BLaER1 (cell line): ENCODE measurements around the gene RAD23A.
"Not testable (repeated sequence)": the region's sequence is repeated elsewhere in the genome, so short reads cannot be mapped to it uniquely, and the experiment has no call there.

Experiments used
- H3K27ac ChIP-seq: shearing (Covaris generic); formaldehyde crosslinking; 2 replicates; pipeline ENCODE4 v1.8.1; 2022
- H3K27me3 ChIP-seq: shearing (Covaris generic); formaldehyde crosslinking; 2 replicates; pipeline ENCODE4 v1.8.1; 2022
- H3K36me3 ChIP-seq: shearing (Covaris generic); formaldehyde crosslinking; 2 replicates; pipeline ENCODE4 v1.8.1; 2022
- H3K4me1 ChIP-seq: shearing (Covaris generic); formaldehyde crosslinking; 2 replicates; pipeline ENCODE4 v1.8.1; 2022
- H3K4me2 ChIP-seq: shearing (Covaris generic); formaldehyde crosslinking; 2 replicates; pipeline ENCODE4 v1.8.1; 2022
- H3K4me3 ChIP-seq: shearing (Covaris generic); formaldehyde crosslinking; 2 replicates; pipeline ENCODE4 v1.8.1; 2022
- H3K9ac ChIP-seq: shearing (Covaris generic); formaldehyde crosslinking; 2 replicates; pipeline ENCODE4 v1.8.1; 2022
- H3K9me3 ChIP-seq: shearing (Covaris generic); formaldehyde crosslinking; 2 replicates; pipeline ENCODE4 v1.8.1; 2022
- H4K20me1 ChIP-seq: shearing (Covaris generic); formaldehyde crosslinking; 2 replicates; pipeline ENCODE4 v1.8.1; 2022
- Cebpa-rat ChIP-seq: shearing (Covaris generic); IDR thresholded peaks from 2 replicates; pipeline ENCODE4 v1.8.1; 2022

The RAD23A gene

DNA sequence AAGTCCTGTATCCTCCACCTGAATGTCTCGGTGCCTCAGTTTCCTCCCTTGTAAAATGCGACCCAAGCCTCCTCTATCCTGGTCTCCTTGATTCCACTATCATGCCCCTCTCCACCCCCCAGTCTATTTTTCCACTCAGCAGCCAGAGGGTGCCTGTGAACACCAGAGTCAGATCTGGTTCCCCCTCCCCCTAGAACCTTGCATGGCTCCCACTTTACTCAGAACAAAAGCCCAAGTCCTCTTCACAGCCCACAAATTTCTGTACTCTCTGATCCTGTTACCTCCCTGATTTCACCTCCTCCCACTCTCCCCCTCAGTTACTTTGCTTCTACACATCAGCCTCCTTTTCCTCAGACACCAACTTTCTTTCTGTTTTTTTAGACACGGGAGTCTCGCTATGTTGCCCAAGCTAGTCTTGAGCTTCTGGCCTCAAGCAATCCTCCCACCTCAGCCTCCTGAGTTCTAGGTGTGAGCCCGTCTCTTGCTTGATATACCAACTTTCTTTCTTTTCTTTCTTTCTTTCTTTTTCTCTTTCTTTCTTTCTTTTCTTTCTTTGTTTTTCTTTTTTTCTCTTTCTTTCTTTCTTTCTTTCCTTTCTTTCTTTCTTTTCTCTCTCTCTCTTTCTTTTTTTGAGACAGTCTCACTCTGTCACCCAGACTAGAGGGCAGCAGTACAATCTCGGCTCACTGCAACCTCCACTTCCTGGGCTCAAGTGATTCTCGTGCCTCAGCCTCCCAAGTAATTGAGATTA, 24.6 kb downstream of the RAD23A start:
- H3K27ac ChIP-seq: no peak overlapping the region
- H3K9me3 ChIP-seq: no peaks in the 10 kb centered on the region
- TF ChIP-seq Cebpa-rat: no peak
- H4K20me1 ChIP-seq: no peaks in the 10 kb centered on the region
- H3K4me1 ChIP-seq: peaks cover 36% of the 10 kb centered on the region
- no peak overlapping the region for H3K9ac ChIP-seq
- no peaks in the 10 kb centered on the region for H3K36me3 ChIP-seq
- H3K4me2 ChIP-seq: no peak overlapping the region
- no peak overlapping the region for H3K4me3 ChIP-seq
- no peaks in the 10 kb centered on the region for H3K27me3 ChIP-seq

GRCh38 chr19:12973236-12973635, 27.6 kb downstream of the RAD23A start:
- no peak overlapping the region for H3K9ac ChIP-seq
- H3K4me2 ChIP-seq: peak overlapping the region; percentile 61; the same call in 1 of the 2 replicates
- peaks cover 34% of the 10 kb centered on the region for H3K4me1 ChIP-seq
- H4K20me1 ChIP-seq: no peaks in the 10 kb centered on the region
- H3K4me3 ChIP-seq: no peak overlapping the region
- no peak for TF ChIP-seq Cebpa-rat
- no peaks in the 10 kb centered on the region for H3K27me3 ChIP-seq
- no peaks in the 10 kb centered on the region for H3K36me3 ChIP-seq
- no peaks in the 10 kb centered on the region for H3K9me3 ChIP-seq
- H3K27ac ChIP-seq: no peak overlapping the region

DNA sequence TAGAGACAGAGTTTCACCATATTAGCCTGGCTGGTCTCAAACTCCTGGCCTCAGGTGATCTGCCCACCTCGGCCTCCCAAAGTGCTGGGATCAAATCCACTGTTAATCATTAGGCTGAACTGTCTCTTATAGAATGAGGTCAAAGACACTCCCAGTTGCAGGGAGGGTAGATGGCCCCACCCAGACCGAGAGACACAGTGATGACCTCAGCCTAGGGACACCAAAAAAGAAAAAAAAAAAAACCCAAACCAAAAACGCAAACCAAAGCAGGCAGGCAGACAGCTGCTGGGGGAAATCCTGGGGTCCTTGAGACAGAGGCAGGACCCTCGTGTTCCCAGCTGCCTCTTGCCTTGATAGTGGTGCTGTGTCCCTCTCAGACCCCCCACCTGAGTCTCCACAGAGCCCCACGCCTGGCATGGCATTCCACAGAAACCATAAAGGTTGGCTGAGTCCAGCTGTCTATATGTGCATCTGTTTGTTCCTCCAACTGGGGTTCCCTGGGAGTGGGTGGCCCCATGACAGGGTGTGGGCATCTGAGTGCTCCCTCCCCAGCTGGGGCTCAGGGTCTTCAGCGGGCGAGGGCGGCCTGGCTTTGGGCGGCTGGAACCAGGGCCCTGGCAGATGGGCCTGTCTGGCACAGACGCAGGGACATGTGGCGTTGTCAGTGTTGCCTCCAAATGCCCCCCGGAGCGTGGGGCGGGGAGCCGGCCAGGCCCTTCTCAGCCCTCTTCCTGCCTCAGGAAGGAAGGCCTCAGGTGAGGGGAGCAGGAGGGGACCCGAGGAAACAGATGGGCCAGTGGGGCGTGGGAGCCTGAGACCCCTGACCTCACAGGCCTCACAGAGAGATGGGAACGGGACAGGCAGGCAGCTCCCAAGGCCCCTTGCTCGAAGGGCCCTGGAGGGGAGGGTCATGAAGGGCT, 28.9 kb downstream of the RAD23A start:
- Histone ChIP-seq H3K9me3 (no peaks in the 10 kb centered on the region), H3K27ac (peak overlapping the region; percentile 56), H3K4me2 (peak overlapping the region; percentile 61), H4K20me1 (no peaks in the 10 kb centered on the region), H3K4me3 (no peak overlapping the region), H3K36me3 (no peaks in the 10 kb centered on the region), H3K27me3 (no peaks in the 10 kb centered on the region), H3K9ac (peak overlapping the region; percentile 53; the same call in 1 of the 2 replicates), H3K4me1 (peaks cover 32% of the 10 kb centered on the region)
- no peak for TF ChIP-seq Cebpa-rat

DNA sequence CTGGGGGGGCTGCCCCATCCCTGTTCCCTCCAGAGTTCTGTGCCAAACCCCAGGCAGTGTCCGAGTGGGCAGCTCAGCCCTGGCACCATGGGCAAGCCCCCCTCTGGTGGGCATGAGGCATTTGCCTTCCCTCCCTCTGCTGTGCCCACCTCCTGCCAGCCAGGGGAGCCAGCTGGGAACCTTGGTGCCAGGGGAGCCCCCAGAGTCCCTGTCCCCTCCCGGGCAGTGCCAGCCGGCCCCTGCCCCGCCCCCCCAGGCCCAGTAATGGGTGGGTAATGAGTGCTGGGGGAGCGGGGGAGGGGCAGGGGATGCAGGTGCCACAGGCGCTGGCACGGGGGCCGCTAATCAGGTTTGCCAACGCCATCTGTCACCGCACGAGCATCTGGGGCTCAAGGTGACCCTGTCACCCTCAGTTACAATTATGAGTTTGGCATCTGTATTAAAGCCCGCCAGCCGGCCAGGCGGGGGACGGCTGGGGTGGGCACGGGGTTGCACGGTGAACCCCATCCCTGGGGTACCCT, 29.6 kb downstream of the RAD23A start:
- no peak for TF ChIP-seq Cebpa-rat
- no peaks in the 10 kb centered on the region for H3K27me3 ChIP-seq
- peak overlapping the region; percentile 53; the same call in 1 of the 2 replicates for H3K9ac ChIP-seq
- peak overlapping the region; percentile 56 for H3K27ac ChIP-seq
- no peaks in the 10 kb centered on the region for H3K36me3 ChIP-seq
- H3K9me3 ChIP-seq: no peaks in the 10 kb centered on the region
- H3K4me1 ChIP-seq: peaks cover 36% of the 10 kb centered on the region
- peak overlapping the region; percentile 61 for H3K4me2 ChIP-seq
- no peaks in the 10 kb centered on the region for H4K20me1 ChIP-seq
- no peak overlapping the region for H3K4me3 ChIP-seq

GRCh38 chr19:12976109-12976508, 30.4 kb downstream of the RAD23A start:
- not testable (repeated sequence) for H4K20me1 ChIP-seq, H3K9ac ChIP-seq, H3K27ac ChIP-seq, H3K27me3 ChIP-seq, H3K9me3 ChIP-seq, H3K4me3 ChIP-seq, H3K4me2 ChIP-seq, H3K36me3 ChIP-seq
- peaks cover 39% of the 10 kb centered on the region for H3K4me1 ChIP-seq

DNA sequence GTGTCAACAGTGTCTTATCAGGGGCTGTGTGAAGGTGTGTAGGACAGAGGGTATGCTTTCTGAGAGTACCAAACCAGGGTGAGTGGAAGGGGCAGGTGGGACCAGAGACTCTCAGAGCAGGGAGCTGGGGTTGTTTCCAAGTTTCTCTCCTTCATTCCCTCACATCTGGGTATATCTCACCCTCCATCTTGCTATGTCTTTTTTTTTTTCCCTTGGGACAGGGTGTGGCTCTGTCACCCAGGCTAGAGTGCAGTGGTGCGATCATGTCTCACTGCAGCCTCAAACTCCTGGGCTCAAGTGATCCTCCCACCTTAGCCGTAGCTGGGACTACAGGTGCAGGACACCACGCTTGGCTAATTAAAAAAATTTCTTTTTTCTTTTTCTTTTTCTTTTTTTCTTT, 34.3 kb downstream of the RAD23A start:
- H3K9ac ChIP-seq: no peak overlapping the region
- no peak for TF ChIP-seq Cebpa-rat
- peak overlapping the region; percentile 23 for H3K4me2 ChIP-seq
- no peaks in the 10 kb centered on the region for H3K36me3 ChIP-seq
- H3K27ac ChIP-seq: no peak overlapping the region
- no peaks in the 10 kb centered on the region for H4K20me1 ChIP-seq
- H3K27me3 ChIP-seq: no peaks in the 10 kb centered on the region
- peaks cover 42% of the 10 kb centered on the region for H3K4me1 ChIP-seq
- H3K4me3 ChIP-seq: no peak overlapping the region
- no peaks in the 10 kb centered on the region for H3K9me3 ChIP-seq

- Histone ChIP-seq H3K4me2 (peak overlapping the region; percentile 90), H3K9ac (no peak overlapping the region), H3K4me3 (no peak overlapping the region), H3K36me3 (no peaks in the 10 kb centered on the region), H3K4me1 (peaks cover 60% of the 10 kb centered on the region), H3K9me3 (no peaks in the 10 kb centered on the region), H4K20me1 (no peaks in the 10 kb centered on the region), H3K27ac (no peak overlapping the region), H3K27me3 (no peaks in the 10 kb centered on the region)
- TF ChIP-seq Cebpa-rat: no peak
Measured at GRCh38 chr19:12982648-12983047, 37.0 kb downstream of the RAD23A start.

GRCh38 chr19:12983091-12983490, 37.4 kb downstream of the RAD23A start:
- Histone ChIP-seq H3K4me3 (peak overlapping the region; percentile 64), H3K9ac (peak overlapping the region; percentile 60; the same call in 1 of the 2 replicates), H3K4me1 (peaks cover 65% of the 10 kb centered on the region), H3K27me3 (no peaks in the 10 kb centered on the region), H3K9me3 (no peaks in the 10 kb centered on the region), H3K36me3 (no peaks in the 10 kb centered on the region), H4K20me1 (no peaks in the 10 kb centered on the region), H3K4me2 (peak overlapping the region; percentile 90), H3K27ac (peak overlapping the region; percentile 38; the same call in 1 of the 2 replicates)
- TF ChIP-seq Cebpa-rat: no peak

- Histone ChIP-seq H3K36me3 (no peaks in the 10 kb centered on the region), H3K27me3 (no peaks in the 10 kb centered on the region), H3K27ac (peak overlapping the region; percentile 38; the same call in 1 of the 2 replicates), H3K9ac (peak overlapping the region; percentile 60; the same call in 1 of the 2 replicates), H3K4me1 (peaks cover 70% of the 10 kb centered on the region), H4K20me1 (no peaks in the 10 kb centered on the region), H3K4me2 (peak overlapping the region; percentile 90), H3K9me3 (no peaks in the 10 kb centered on the region), H3K4me3 (peak overlapping the region; percentile 64)
- TF ChIP-seq Cebpa-rat: no peak
Measured at GRCh38 chr19:12983542-12984142, 38.0 kb downstream of the RAD23A start.
